Measurements from ENCODE around the gene PARD6G. TPM values are rescaled to one million over a fixed set of nuclear protein-coding genes. Genes with fewer than 3 reads are reported as not detected.
A peak's percentile ranks its signal among the peaks of the same experiment; 100 is the strongest.

PARD6G gene
- total and polyA plus RNA-seq, 9 donors = 8.2 to 16.7 (median 12.5) TPM

- Histone ChIP-seq H3K36me3 (no peaks in the 10 kb centered on the region), H3K4me1 (ENCODE audit: insufficient read depth) (peaks cover 18% of the 10 kb centered on the region), H3K9me3 (no peaks in the 10 kb centered on the region), H3K4me3 (no peak overlapping the region), H3K27ac (no peak overlapping the region), H3K27me3 (no peaks in the 10 kb centered on the region)
- intact Hi-C loops (cut with DNase I) = loop anchor here in 1 of 4 donors (1.0 kb wide), 1 partner anchor 30 kb away; no protein-coding TSS in a partner anchor
- no peak for DNase-seq
- no peak for TF ChIP-seq CTCF (IDR thresholded peaks at IDR 0.05)
- no peak for TF ChIP-seq POLR2A (IDR thresholded peaks at IDR 0.05)
- TF ChIP-seq EP300 (IDR thresholded peaks at IDR 0.05) = no peak
- 86 to 89% (median 87%) methylated on average over 19 to 20 of the region's 20 CpGs for WGBS, 3 donors
These were observed 67.3 kb downstream of the PARD6G start for GRCh38 chr18:80179857-80180558.

- no peak for DNase-seq
- Histone ChIP-seq H3K36me3 (no peaks in the 10 kb centered on the region), H3K9me3 (no peaks in the 10 kb centered on the region), H3K27ac (no peak overlapping the region), H3K4me1 (ENCODE audit: insufficient read depth) (peaks cover 18% of the 10 kb centered on the region), H3K27me3 (no peaks in the 10 kb centered on the region), H3K4me3 (no peak overlapping the region)
- WGBS, 3 donors = 86 to 90% (median 87%) methylated on average over 30 of the region's 30 CpGs
- intact Hi-C loops (cut with DNase I) = loop anchor here in 1 of 4 donors (1.0 kb wide), 1 partner anchor 29 kb away; no protein-coding TSS in a partner anchor
- TF ChIP-seq POLR2A (IDR thresholded peaks at IDR 0.05) = no peak
These were observed 68.1 kb downstream of the PARD6G start for GRCh38 chr18:80178935-80179818.

GRCh38 chr18:80177128-80177527 lies 70.2 kb downstream of the PARD6G start:
- no peak for DNase-seq
- H3K4me3 ChIP-seq = no peak overlapping the region
- no peak for TF ChIP-seq POLR2A (IDR thresholded peaks at IDR 0.05)
- no peak for TF ChIP-seq EP300 (IDR thresholded peaks at IDR 0.05)
- TF ChIP-seq CTCF (IDR thresholded peaks at IDR 0.05) = no peak
- no peak overlapping the region for H3K27ac ChIP-seq
- H3K9me3 ChIP-seq = no peaks in the 10 kb centered on the region
- 73 to 77% (median 76%) methylated on average over 8 of the region's 8 CpGs for whole genome bisulfite sequencing, 3 donors
- no peaks in the 10 kb centered on the region for H3K36me3 ChIP-seq
- peaks cover 13% of the 10 kb centered on the region for H3K4me1 ChIP-seq (ENCODE audit: insufficient read depth)
- H3K27me3 ChIP-seq = no peaks in the 10 kb centered on the region
- intact Hi-C loops (cut with DNase I) = no loop called here

- TF ChIP-seq EP300 (IDR thresholded peaks at IDR 0.05) (no peak), CTCF (IDR thresholded peaks at IDR 0.05) (no peak), POLR2A (IDR thresholded peaks at IDR 0.05) (no peak)
- intact Hi-C loops (cut with DNase I) = no loop called here
- Histone ChIP-seq H3K4me1 (ENCODE audit: insufficient read depth) (peaks cover 7% of the 10 kb centered on the region), H3K27ac (peak overlapping the region in 1 of 2 donors; percentile 21), H3K27me3 (no peaks in the 10 kb centered on the region), H3K4me3 (no peak overlapping the region), H3K36me3 (no peaks in the 10 kb centered on the region), H3K9me3 (no peaks in the 10 kb centered on the region)
- DNase-seq = peak in 1 of 5 donors; percentile 50
- WGBS, 3 donors = 12 to 20% (median 12%) methylated on average over 17 of the region's 17 CpGs
These were observed 70.8 kb downstream of the PARD6G start for GRCh38 chr18:80176334-80177073.
